ENCODE measurements around the gene PODXL2.

DNA sequence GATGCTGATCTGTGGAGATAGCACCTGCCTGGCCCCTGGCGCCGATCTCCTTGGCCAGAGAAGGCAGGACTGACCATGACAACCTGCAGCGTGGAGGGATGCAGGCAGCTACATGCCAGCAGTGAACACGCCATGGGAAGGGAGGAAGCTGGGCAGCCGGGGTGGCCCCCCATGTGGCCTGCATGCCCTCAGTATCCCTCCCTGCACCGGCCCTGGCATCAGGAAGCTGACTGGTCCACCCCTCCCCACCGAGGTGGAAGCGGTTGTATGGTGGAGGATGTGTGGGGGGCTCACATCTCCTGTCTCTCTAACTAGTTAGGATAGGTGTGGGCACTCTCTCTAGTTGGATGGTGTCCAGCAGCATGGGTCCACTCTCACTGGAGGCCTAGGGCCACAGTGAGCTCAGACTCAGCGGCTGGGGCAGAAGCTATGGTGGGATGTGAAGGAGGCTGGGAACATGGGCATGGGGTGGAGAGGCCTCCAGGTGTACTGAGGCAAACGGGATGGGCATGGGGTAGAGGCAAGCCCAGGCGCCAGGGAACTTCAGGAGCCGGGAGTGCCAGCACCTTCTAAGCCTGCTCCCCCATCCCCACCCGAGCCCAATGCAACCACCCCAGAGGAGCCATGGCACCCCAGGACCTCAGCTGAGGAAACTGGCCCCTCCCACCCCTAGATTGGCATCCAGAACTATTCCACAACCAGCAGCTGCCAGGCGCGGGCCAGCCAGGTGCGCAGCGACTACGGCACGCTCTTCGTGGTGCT, 42.0 kb downstream of the PODXL2 start:
- TF ChIP-seq, protein P1, sequence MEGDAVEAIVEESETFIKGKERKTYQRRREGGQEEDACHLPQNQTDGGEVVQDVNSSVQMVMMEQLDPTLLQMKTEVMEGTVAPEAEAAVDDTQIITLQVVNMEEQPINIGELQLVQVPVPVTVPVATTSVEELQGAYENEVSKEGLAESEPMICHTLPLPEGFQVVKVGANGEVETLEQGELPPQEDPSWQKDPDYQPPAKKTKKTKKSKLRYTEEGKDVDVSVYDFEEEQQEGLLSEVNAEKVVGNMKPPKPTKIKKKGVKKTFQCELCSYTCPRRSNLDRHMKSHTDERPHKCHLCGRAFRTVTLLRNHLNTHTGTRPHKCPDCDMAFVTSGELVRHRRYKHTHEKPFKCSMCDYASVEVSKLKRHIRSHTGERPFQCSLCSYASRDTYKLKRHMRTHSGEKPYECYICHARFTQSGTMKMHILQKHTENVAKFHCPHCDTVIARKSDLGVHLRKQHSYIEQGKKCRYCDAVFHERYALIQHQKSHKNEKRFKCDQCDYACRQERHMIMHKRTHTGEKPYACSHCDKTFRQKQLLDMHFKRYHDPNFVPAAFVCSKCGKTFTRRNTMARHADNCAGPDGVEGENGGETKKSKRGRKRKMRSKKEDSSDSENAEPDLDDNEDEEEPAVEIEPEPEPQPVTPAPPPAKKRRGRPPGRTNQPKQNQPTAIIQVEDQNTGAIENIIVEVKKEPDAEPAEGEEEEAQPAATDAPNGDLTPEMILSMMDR (conservative IDR thresholded peaks at IDR 0.05): no peak
- TF ChIP-seq ZFX (IDR thresholded peaks at IDR 0.05): no peak

All from C4-2B (cell line).